Activated CD4-positive, alpha-beta T cell treated with anti-CD3 and anti-CD28 coated beads, Interleukin-2, amount 10 ng/mL, durations not matched to agents 7 days and 5 days (primary cell): ENCODE measurements around the gene UBE2E2. TPM values are rescaled to one million over a fixed set of nuclear protein-coding genes. Genes with fewer than 3 reads are reported as not detected.

Experiments
- CTCF ChIA-PET: fragments of 350-600 bp; sonication (Branson Sonifier 250); formaldehyde crosslinking; loops from one replicate; lab custom pipeline; 2021; ENCODE audit warnings: antibody characterized with exemption; lab: Charles Lee
- POLR2A ChIA-PET: fragments of 350-600 bp; sonication (Branson Sonifier 250); formaldehyde crosslinking; loops from one replicate; lab custom pipeline; 2021; ENCODE audit warnings: antibody characterized with exemption; lab: Charles Lee
- DNase-seq: peaks from one replicate; pipeline ENCODE4 v3.0.0-alpha.2; 2020
- H3K27ac Mint-ChIP-seq: one replicate; pipeline ENCODE4 v1.8.0; 2021; ENCODE audit warnings: mild to moderate bottlenecking, moderate library complexity, mixed read lengths
- H3K27me3 Mint-ChIP-seq: one replicate; pipeline ENCODE4 v1.8.0; 2021; ENCODE audit warnings: mixed read lengths
- H3K36me3 Mint-ChIP-seq: one replicate; pipeline ENCODE4 v1.8.0; 2021; ENCODE audit warnings: low read depth, mixed read lengths
- H3K4me1 Mint-ChIP-seq: one replicate; pipeline ENCODE4 v1.8.0; 2021; ENCODE audit warnings: mixed read lengths
- H3K4me3 Mint-ChIP-seq: one replicate; pipeline ENCODE4 v1.8.0; 2021; ENCODE audit warnings: mild to moderate bottlenecking, moderate library complexity, mixed read lengths
- H3K9me3 Mint-ChIP-seq: one replicate; pipeline ENCODE4 v1.8.0; 2021; ENCODE audit warnings: mixed read lengths
- total RNA-seq, 2 experiments: library from RNA; stranded (reverse); gene quantifications; one replicate each; pipeline ENCODE4 v1.2.3, GENCODE V29; 2021

Gene UBE2E2
- total RNA-seq: 1 to 10 TPM; 1.7 to 4.7 TPM

DNA sequence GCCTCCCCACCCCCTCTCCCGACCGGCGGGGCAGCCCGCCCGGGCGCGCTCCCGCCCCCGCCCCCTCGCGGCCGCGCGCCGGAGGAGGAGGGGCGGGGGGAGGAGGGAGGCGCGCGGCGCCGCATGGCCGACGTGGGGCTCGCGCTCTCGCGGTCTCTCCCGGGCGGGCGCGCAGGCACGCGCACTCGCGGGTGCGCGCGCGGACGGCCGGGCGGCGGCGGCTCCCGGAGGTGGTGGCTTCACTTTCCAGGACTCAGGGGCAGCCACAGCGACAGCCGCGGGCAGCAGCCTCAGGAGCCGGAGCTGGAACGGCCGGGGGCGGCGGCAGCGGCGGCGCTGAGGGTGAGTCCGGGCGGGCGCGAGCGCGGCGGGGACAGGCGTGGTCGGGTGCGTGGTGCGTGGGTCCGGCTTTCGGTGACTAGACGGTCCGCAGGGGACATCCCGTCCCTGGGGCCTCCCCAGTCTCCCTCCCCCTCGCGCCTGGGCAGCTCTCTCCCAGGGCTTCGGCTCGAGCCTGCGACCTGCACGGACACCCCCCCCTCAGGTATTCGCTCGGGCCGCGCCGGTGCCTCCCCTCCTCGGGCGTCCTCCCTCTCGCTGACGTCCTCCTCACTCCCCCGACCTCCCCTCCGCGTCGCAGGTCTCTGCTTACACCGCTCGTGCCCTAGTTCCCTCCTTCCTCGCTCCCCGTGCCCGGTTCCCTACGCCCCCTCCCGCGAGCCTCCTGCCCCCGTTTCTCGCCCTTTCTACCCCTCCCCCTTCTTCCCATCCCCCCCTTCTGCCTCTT is at the start of gene UBE2E2:
Gene UBE2E2, plus strand, starts transcription at position 407 of the 787 bp plus-strand sequence.
- Mint-ChIP-seq H3K4me1 (peaks cover 11% of the 10 kb centered on the region), H3K36me3 (no peaks in the 10 kb centered on the region), H3K9me3 (no peaks in the 10 kb centered on the region), H3K27ac (peak within 1 kb of the TSS; percentile 85), H3K27me3 (peaks cover 32% of the 10 kb centered on the region), H3K4me3 (peak within 1 kb of the TSS; percentile 87)
- POLR2A ChIA-PET: no interaction called here
- peak; percentile 27 for DNase-seq
- CTCF ChIA-PET: no interaction called here

DNA sequence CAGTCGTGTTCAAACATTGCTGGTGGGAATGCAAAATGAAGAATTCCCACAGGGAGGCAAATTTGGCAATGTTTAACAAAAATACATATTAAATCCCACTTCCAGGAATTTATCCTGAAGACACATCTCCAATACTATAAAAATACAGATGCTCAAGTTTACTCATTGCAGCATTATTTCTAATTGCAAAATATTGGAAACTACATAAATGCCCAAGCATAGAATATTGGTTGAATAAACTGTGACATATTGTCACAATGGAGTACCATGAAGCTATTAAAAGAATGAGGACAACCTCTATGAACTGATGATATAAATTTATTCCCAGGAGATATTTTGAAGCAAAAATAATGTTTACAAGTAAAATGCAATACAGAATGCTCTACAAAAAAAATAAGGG is 49.7 kb upstream of the UBE2E2 start:
- CTCF ChIA-PET: no interaction called here
- H3K9me3 Mint-ChIP-seq: no peaks in the 10 kb centered on the region

GRCh38 chr3:23157331-23157730 is 45.8 kb upstream of the UBE2E2 start:
- ChIA-PET POLR2A (no interaction called here), CTCF (no interaction called here)
- Mint-ChIP-seq H3K36me3 (no peaks in the 10 kb centered on the region), H3K27me3 (peaks cover 3% of the 10 kb centered on the region), H3K9me3 (no peaks in the 10 kb centered on the region), H3K4me1 (no peaks in the 10 kb centered on the region), H3K4me3 (no peak overlapping the region), H3K27ac (no peak overlapping the region)
- no peak for DNase-seq

More for the DNA sequence above, 49.7 kb upstream of the UBE2E2 start:
- Mint-ChIP-seq H3K27me3 (peaks cover 3% of the 10 kb centered on the region), H3K27ac (no peak overlapping the region), H3K4me1 (no peaks in the 10 kb centered on the region), H3K36me3 (no peaks in the 10 kb centered on the region), H3K4me3 (no peak overlapping the region)
- no peak for DNase-seq
- POLR2A ChIA-PET: no interaction called here

GRCh38 chr3:23159929-23160328 is 43.2 kb upstream of the UBE2E2 start:
- DNase-seq: no peak
- ChIA-PET POLR2A (no interaction called here), CTCF (no interaction called here)
- Mint-ChIP-seq H3K27me3 (peaks cover 3% of the 10 kb centered on the region), H3K36me3 (no peaks in the 10 kb centered on the region), H3K9me3 (no peaks in the 10 kb centered on the region), H3K27ac (no peak overlapping the region), H3K4me3 (no peak overlapping the region), H3K4me1 (no peaks in the 10 kb centered on the region)

DNA sequence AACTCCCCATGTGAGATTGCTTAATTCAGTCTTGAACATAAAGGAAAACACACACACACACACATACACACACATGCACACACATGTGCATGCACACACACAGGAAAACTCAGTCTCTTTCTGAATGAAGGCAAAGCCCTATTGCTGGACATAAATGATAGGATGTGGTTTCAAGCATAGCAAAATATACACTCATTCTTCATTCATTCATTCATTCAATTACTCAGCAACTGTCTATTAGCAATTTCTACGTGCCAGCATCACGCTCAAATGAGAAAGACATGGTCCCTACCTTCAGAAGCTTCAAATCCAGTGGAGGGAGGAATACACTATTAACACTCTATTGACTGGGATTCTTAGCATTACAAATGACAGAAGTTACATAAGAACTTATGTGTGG is 41.8 kb upstream of the UBE2E2 start:
- H3K9me3 Mint-ChIP-seq: no peaks in the 10 kb centered on the region
- POLR2A ChIA-PET: no interaction called here
- no peaks in the 10 kb centered on the region for H3K4me1 Mint-ChIP-seq
- DNase-seq: no peak
- H3K27me3 Mint-ChIP-seq: peaks cover 3% of the 10 kb centered on the region
- H3K27ac Mint-ChIP-seq: no peak overlapping the region
- no peaks in the 10 kb centered on the region for H3K36me3 Mint-ChIP-seq
- H3K4me3 Mint-ChIP-seq: no peak overlapping the region
- CTCF ChIA-PET: no interaction called here

DNA sequence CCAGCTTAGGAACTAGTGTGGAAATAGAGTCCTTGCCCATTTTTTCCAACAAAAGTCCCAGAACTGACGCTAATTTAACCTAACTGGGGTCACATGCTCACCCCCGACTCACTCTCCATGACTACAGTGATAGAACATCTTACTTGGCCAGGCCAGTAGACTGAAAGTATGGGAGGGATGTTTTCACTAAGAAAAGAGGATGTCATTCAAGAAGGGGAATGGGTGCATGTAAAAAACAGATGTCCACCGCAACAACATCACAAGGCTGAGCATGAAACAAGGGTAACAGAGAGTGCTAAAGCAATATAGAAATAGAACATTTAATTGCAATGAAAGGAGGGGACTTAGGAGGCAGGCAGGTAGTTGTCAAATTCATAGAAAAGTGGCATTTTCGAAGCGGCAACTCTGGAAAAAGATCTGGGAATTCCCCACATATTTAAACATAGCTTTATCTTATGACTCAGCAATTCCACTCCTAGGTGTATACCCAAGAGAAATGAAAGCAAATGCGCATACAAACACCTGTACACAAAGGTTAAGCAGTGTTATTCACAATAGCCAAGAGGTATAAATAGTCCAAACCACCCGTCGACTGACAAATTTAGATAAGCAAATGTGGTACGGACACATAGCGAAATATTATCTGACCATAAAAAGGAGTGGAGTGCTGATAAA is 41.1 kb upstream of the UBE2E2 start:
- DNase-seq: no peak
- Mint-ChIP-seq H3K27ac (no peak overlapping the region), H3K9me3 (no peaks in the 10 kb centered on the region), H3K4me1 (no peaks in the 10 kb centered on the region), H3K36me3 (no peaks in the 10 kb centered on the region), H3K27me3 (no peaks in the 10 kb centered on the region), H3K4me3 (no peak overlapping the region)
- ChIA-PET POLR2A (no interaction called here), CTCF (no interaction called here)

GRCh38 chr3:23162934-23163333 is 40.2 kb upstream of the UBE2E2 start:
- Mint-ChIP-seq H3K27ac (no peak overlapping the region), H3K4me1 (no peaks in the 10 kb centered on the region), H3K27me3 (no peaks in the 10 kb centered on the region), H3K4me3 (no peak overlapping the region), H3K36me3 (no peaks in the 10 kb centered on the region), H3K9me3 (no peaks in the 10 kb centered on the region)
- POLR2A ChIA-PET: no interaction called here
- no peak for DNase-seq
- CTCF ChIA-PET: no interaction called here

DNA sequence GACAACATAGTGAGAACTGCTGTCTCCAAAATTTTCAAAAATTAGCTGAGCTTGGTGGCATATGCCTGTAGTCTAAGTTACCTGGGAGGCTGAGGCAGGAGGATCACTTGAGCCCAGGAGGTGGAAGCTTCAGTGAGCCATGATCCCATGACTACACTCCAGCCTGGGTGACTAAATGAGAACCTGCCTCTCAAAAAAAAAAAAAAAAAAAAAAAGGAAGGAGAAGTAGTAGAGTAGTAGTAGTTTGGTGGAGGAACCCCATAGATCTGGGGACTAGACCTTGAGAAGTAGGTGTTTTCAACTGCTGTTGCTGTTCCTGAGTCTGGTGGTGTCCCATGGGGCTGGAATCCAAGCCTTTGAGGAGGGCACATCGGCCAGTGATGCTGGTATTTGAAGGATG is 38.4 kb upstream of the UBE2E2 start:
- DNase-seq: no peak
- no peaks in the 10 kb centered on the region for H3K36me3 Mint-ChIP-seq
- POLR2A ChIA-PET: no interaction called here
- CTCF ChIA-PET: no interaction called here
- H3K4me1 Mint-ChIP-seq: no peaks in the 10 kb centered on the region
- H3K27ac Mint-ChIP-seq: no peak overlapping the region
- peaks cover 2% of the 10 kb centered on the region for H3K9me3 Mint-ChIP-seq
- no peak overlapping the region for H3K4me3 Mint-ChIP-seq
- H3K27me3 Mint-ChIP-seq: no peaks in the 10 kb centered on the region

DNA sequence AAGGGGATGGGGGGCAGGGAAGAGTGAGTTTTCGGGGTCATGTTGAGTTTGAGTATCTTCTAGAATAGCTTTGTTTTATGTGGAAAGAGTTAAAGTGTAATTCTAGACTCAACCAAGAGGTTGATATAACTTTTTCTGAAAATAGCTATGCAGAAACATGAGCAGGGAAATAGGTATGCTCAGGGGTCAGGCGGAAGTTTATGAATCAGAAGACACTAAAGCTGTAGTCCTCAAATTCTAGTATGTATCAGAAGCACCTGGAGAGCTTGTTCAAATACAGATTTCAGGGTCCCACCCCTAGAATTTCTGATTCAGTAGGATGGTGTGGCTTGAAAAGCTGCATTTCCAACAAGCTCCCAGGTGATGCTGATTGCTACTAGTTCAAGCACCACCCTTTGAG is 37.6 kb upstream of the UBE2E2 start:
- Mint-ChIP-seq H3K27me3 (no peaks in the 10 kb centered on the region), H3K36me3 (no peaks in the 10 kb centered on the region), H3K9me3 (peaks cover 2% of the 10 kb centered on the region), H3K27ac (no peak overlapping the region), H3K4me3 (no peak overlapping the region), H3K4me1 (no peaks in the 10 kb centered on the region)
- ChIA-PET POLR2A (no interaction called here), CTCF (no interaction called here)
- no peak for DNase-seq

DNA sequence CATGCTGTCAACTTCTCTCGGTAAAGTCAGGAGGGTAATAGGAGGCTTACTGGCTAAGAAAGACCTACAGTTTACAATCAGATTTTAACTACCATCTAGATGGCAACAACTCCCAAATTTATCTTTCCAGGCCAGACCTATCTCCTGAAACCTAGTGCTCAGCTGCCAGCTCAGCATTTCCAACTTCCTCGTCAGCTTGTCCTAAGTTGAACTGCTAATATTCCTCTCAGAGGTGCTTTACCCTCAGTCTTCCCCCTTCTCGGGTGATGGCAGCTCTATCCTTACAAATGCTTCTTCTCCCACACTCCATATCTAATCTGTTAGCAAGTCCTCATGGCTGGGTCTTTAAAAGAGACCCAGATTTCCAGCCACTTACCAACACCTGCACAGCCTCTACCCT is 36.9 kb upstream of the UBE2E2 start:
- CTCF ChIA-PET: no interaction called here
- no peaks in the 10 kb centered on the region for H3K27me3 Mint-ChIP-seq
- POLR2A ChIA-PET: no interaction called here

GRCh38 chr3:23166845-23167244 is 36.3 kb upstream of the UBE2E2 start:
- Mint-ChIP-seq H3K36me3 (no peaks in the 10 kb centered on the region), H3K4me1 (no peaks in the 10 kb centered on the region), H3K27ac (no peak overlapping the region), H3K27me3 (no peaks in the 10 kb centered on the region), H3K9me3 (peaks cover 2% of the 10 kb centered on the region), H3K4me3 (no peak overlapping the region)
- no peak for DNase-seq
- ChIA-PET CTCF (no interaction called here), POLR2A (no interaction called here)

More for the DNA sequence above, 36.9 kb upstream of the UBE2E2 start:
- H3K27ac Mint-ChIP-seq: no peak overlapping the region
- no peak overlapping the region for H3K4me3 Mint-ChIP-seq
- DNase-seq: no peak
- H3K36me3 Mint-ChIP-seq: no peaks in the 10 kb centered on the region
- H3K4me1 Mint-ChIP-seq: no peaks in the 10 kb centered on the region
- H3K9me3 Mint-ChIP-seq: peaks cover 2% of the 10 kb centered on the region

- ChIA-PET POLR2A (no interaction called here), CTCF (no interaction called here)
- Mint-ChIP-seq H3K27me3 (peaks cover 3% of the 10 kb centered on the region), H3K27ac (no peak overlapping the region), H3K4me1 (no peaks in the 10 kb centered on the region), H3K9me3 (peaks cover 2% of the 10 kb centered on the region), H3K36me3 (no peaks in the 10 kb centered on the region), H3K4me3 (no peak overlapping the region)
- DNase-seq: no peak
Observed at GRCh38 chr3:23169551-23169950, 33.6 kb upstream of the UBE2E2 start.

GRCh38 chr3:23170291-23170690 is 32.8 kb upstream of the UBE2E2 start:
- POLR2A ChIA-PET: no interaction called here
- no peaks in the 10 kb centered on the region for H3K36me3 Mint-ChIP-seq
- CTCF ChIA-PET: no interaction called here
- H3K4me3 Mint-ChIP-seq: no peak overlapping the region
- DNase-seq: no peak
- H3K27ac Mint-ChIP-seq: no peak overlapping the region
- peaks cover 5% of the 10 kb centered on the region for H3K27me3 Mint-ChIP-seq
- peaks cover 2% of the 10 kb centered on the region for H3K9me3 Mint-ChIP-seq
- no peaks in the 10 kb centered on the region for H3K4me1 Mint-ChIP-seq
